ENCODE measurements around the gene PDGFC. TPM values are rescaled to one million over a fixed set of nuclear protein-coding genes. Genes with fewer than 3 reads are reported as not detected.

PDGFC gene
- total RNA-seq, 4 donors from 2014 or later: 8.4 to 34.7 (median 21.9) TPM

GRCh38 chr4:156957556-156957955 is 14.0 kb downstream of the PDGFC start:
- WGBS, 2 donors: 80 to 81% methylated on average over 3 of the region's 3 CpGs
- H3K4me1 ChIP-seq: peaks cover 0 to 29% (median 6%) of the 10 kb centered on the region in 4 donors

DNA sequence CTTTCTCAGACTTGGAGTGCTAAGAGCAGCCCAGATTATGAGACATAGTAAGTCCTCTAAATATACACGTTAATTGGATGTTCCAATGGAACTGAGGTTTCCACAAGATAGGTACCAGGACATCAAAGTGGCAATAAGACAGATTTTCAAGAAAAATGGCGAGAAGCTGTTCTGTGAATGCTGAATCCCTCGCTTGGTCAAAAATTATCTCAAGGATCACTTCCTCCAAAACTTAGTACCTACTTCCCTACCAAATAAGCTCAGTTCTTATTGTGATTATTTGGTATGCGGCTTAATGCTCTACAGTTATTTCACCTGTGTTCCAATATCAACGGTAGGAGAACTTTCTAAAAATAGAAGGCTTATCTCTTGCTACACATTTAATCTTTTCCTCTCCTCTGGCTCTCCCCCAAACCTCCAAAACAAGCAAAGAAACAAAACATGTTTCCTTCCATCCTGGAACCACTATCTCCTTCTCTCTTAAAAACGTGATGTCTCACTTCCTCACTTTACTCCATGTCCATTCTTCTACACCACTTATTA is 14.7 kb downstream of the PDGFC start:
- H3K4me1 ChIP-seq: peaks cover 0 to 30% (median 9%) of the 10 kb centered on the region in 4 donors
- H3K9me3 ChIP-seq: no peaks in the 10 kb centered on the region
- no peak overlapping the region for H3K4me3 ChIP-seq
- TF ChIP-seq EP300 (IDR thresholded peaks at IDR 0.05) (no peak), POLR2A (IDR thresholded peaks at IDR 0.05) (no peak)
- TF ChIP-seq, protein P1, sequence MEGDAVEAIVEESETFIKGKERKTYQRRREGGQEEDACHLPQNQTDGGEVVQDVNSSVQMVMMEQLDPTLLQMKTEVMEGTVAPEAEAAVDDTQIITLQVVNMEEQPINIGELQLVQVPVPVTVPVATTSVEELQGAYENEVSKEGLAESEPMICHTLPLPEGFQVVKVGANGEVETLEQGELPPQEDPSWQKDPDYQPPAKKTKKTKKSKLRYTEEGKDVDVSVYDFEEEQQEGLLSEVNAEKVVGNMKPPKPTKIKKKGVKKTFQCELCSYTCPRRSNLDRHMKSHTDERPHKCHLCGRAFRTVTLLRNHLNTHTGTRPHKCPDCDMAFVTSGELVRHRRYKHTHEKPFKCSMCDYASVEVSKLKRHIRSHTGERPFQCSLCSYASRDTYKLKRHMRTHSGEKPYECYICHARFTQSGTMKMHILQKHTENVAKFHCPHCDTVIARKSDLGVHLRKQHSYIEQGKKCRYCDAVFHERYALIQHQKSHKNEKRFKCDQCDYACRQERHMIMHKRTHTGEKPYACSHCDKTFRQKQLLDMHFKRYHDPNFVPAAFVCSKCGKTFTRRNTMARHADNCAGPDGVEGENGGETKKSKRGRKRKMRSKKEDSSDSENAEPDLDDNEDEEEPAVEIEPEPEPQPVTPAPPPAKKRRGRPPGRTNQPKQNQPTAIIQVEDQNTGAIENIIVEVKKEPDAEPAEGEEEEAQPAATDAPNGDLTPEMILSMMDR (IDR thresholded peaks at IDR 0.05): no peak
- no peaks in the 10 kb centered on the region for H3K27me3 ChIP-seq
- H3K27ac ChIP-seq: no peak overlapping the region
- 71 to 79% methylated on average over 6 of the region's 6 CpGs for WGBS, 2 donors
- DNase-seq (ENCODE audit: low spot score in 2 of 2): no peak
- H3K36me3 ChIP-seq: no peaks in the 10 kb centered on the region

More at GRCh38 chr4:156957556-156957955, 14.0 kb downstream of the PDGFC start:
- Histone ChIP-seq H3K27me3 (no peaks in the 10 kb centered on the region), H3K9me3 (no peaks in the 10 kb centered on the region), H3K27ac (no peak overlapping the region), H3K36me3 (no peaks in the 10 kb centered on the region), H3K4me3 (no peak overlapping the region)
- DNase-seq (ENCODE audit: low spot score in 2 of 2): no peak
- TF ChIP-seq, protein P1 (IDR thresholded peaks at IDR 0.05): no peak
- TF ChIP-seq EP300 (IDR thresholded peaks at IDR 0.05) (no peak), POLR2A (IDR thresholded peaks at IDR 0.05) (no peak)

DNA sequence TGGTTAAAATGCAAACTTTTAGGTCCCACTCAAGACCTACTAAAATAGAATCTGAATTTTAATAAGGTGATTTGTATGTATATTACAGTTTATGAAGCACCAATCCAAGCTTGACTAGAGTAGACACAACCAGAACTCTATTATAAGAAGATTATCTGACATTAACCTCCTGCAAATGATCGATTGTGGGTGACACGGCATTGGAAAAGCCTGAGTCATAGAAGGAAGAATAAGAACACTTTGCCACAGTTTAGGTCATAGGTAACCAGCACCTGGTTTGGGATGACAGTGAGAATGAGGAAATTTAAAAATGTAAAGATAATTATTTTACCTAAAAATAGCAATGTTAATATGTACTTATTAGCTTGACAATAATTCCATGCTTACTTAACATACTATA is 15.2 kb downstream of the PDGFC start:
- no peak for TF ChIP-seq EP300 (IDR thresholded peaks at IDR 0.05)
- TF ChIP-seq, protein P1 (IDR thresholded peaks at IDR 0.05): no peak
- TF ChIP-seq POLR2A (IDR thresholded peaks at IDR 0.05): no peak
- Histone ChIP-seq H3K9me3 (no peaks in the 10 kb centered on the region), H3K36me3 (no peaks in the 10 kb centered on the region), H3K4me1 (peaks cover 0 to 29% (median 9%) of the 10 kb centered on the region in 4 donors), H3K27me3 (no peaks in the 10 kb centered on the region), H3K4me3 (no peak overlapping the region), H3K27ac (no peak overlapping the region)
- WGBS, 2 donors: 95 to 96% methylated on average over 2 of the region's 2 CpGs
- no peak for DNase-seq (ENCODE audit: low spot score in 2 of 2)

- no peak for DNase-seq (ENCODE audit: low spot score in 2 of 2)
- Histone ChIP-seq H3K4me3 (no peak overlapping the region), H3K36me3 (no peaks in the 10 kb centered on the region), H3K4me1 (peaks cover 0 to 40% (median 9%) of the 10 kb centered on the region in 4 donors), H3K9me3 (no peaks in the 10 kb centered on the region), H3K27me3 (no peaks in the 10 kb centered on the region), H3K27ac (peak overlapping the region in 1 of 4 donors; percentile 18)
- TF ChIP-seq, protein P1 (IDR thresholded peaks at IDR 0.05): no peak
- TF ChIP-seq EP300 (IDR thresholded peaks at IDR 0.05): peak; percentile 43 to 59
- WGBS, 2 donors: 52 to 57% methylated on average over 3 of the region's 3 CpGs
Measured at GRCh38 chr4:156954587-156954986, 17.0 kb downstream of the PDGFC start.

GRCh38 chr4:156953951-156954350 is 17.6 kb downstream of the PDGFC start:
- H3K36me3 ChIP-seq: no peaks in the 10 kb centered on the region
- H3K4me3 ChIP-seq: no peak overlapping the region
- DNase-seq (ENCODE audit: low spot score in 2 of 2): no peak
- no peaks in the 10 kb centered on the region for H3K27me3 ChIP-seq
- peaks cover 0 to 41% (median 12%) of the 10 kb centered on the region in 4 donors for H3K4me1 ChIP-seq
- H3K27ac ChIP-seq: peak overlapping the region in 1 of 4 donors; percentile 7
- no peaks in the 10 kb centered on the region for H3K9me3 ChIP-seq
- WGBS, 2 donors: 58 to 61% methylated on average over 2 of the region's 2 CpGs
- no peak for TF ChIP-seq POLR2A (IDR thresholded peaks at IDR 0.05)
- TF ChIP-seq EP300 (IDR thresholded peaks at IDR 0.05): no peak
- TF ChIP-seq, protein P1 (IDR thresholded peaks at IDR 0.05): no peak
